Kidney epithelial cell (primary cell): ENCODE results near the gene CEBPZ. TPM values are rescaled to one million over a fixed set of nuclear protein-coding genes. Genes with fewer than 3 reads are reported as not detected.

Experiments used
- DNase-seq: peaks from one replicate; pipeline ENCODE4 v3.0.0-alpha.2; 2010; ENCODE audit warnings: low read depth
- H3K27me3 ChIP-seq: 2 replicates; pipeline ENCODE4 v1.6.0; 2011; ENCODE audit warnings: low read length; ENCODE audit not compliant: control insufficient read depth, insufficient read depth
- H3K36me3 ChIP-seq: 2 replicates; pipeline ENCODE4 v1.5.1; 2011; ENCODE audit warnings: low read length; ENCODE audit not compliant: control insufficient read depth, insufficient read depth
- H3K4me3 ChIP-seq: 2 replicates; pipeline ENCODE4 v1.5.1; 2011; ENCODE audit warnings: low read depth, mild to moderate bottlenecking, control low read depth, low read length
- total RNA-seq: library from RNA; depleted of rRNA; stranded (reverse); fragments of >200 nt; gene quantifications from 2 replicates; pipeline ENCODE4 v1.2.3, GENCODE V29; 2015
- TF ChIP-seq, protein P1 (sequence below): IDR thresholded peaks from 2 replicates; pipeline ENCODE4 v1.5.1; 2011; ENCODE audit warnings: mild to moderate bottlenecking, moderate library complexity, low read length, control low read depth, inconsistent platforms; ENCODE audit not compliant: insufficient read depth, poor library complexity, severe bottlenecking

Gene CEBPZ
- total RNA-seq, 1 donor from 2014 or later = 43.2 TPM

DNA sequence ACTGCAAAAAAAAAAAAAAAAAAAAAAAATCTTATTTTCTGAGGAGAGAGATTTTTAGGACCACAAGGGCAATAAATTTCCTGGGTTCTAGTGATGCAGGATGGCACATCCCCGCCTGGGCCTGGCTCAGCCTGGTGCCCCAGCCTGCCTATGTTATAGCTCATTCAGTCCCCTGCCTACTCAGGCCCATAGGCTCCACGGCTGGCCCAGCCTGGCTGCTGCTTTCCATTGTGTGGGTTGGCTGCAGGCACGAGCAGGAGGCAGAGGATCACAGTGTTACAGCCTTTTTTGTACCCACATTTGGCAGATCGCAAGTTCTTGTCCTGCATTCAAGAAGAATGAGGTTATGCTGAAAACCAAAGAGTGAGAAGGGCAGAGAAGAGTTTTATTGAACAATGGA lies 40.1 kb downstream of the CEBPZ start:
- H3K4me3 ChIP-seq = no peak overlapping the region
- no peak for DNase-seq
- H3K36me3 ChIP-seq = no peaks in the 10 kb centered on the region
- TF ChIP-seq, protein P1, sequence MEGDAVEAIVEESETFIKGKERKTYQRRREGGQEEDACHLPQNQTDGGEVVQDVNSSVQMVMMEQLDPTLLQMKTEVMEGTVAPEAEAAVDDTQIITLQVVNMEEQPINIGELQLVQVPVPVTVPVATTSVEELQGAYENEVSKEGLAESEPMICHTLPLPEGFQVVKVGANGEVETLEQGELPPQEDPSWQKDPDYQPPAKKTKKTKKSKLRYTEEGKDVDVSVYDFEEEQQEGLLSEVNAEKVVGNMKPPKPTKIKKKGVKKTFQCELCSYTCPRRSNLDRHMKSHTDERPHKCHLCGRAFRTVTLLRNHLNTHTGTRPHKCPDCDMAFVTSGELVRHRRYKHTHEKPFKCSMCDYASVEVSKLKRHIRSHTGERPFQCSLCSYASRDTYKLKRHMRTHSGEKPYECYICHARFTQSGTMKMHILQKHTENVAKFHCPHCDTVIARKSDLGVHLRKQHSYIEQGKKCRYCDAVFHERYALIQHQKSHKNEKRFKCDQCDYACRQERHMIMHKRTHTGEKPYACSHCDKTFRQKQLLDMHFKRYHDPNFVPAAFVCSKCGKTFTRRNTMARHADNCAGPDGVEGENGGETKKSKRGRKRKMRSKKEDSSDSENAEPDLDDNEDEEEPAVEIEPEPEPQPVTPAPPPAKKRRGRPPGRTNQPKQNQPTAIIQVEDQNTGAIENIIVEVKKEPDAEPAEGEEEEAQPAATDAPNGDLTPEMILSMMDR = no peak
- no peaks in the 10 kb centered on the region for H3K27me3 ChIP-seq

DNA sequence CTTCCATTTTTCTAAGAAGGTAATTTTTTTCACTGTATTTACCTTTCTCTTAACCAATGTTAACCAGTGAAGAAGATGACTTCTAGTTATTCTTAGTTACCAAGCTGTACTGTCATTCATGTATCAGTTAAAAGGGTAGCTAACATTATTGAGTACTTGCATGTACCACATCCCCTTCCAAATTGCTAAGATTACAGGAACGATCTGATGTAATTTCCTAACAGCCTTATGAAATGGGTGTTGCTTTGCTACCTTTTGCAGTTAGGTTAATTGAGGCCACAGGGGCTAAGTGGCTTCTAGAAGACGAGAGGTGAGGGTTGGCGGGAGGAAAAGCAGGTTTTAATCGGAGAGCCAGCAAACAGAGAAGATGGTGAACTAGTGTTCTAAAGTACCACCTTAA lies 41.1 kb downstream of the CEBPZ start:
- TF ChIP-seq, protein P1 = no peak
- no peaks in the 10 kb centered on the region for H3K36me3 ChIP-seq
- no peak for DNase-seq
- no peaks in the 10 kb centered on the region for H3K27me3 ChIP-seq
- no peak overlapping the region for H3K4me3 ChIP-seq

DNA sequence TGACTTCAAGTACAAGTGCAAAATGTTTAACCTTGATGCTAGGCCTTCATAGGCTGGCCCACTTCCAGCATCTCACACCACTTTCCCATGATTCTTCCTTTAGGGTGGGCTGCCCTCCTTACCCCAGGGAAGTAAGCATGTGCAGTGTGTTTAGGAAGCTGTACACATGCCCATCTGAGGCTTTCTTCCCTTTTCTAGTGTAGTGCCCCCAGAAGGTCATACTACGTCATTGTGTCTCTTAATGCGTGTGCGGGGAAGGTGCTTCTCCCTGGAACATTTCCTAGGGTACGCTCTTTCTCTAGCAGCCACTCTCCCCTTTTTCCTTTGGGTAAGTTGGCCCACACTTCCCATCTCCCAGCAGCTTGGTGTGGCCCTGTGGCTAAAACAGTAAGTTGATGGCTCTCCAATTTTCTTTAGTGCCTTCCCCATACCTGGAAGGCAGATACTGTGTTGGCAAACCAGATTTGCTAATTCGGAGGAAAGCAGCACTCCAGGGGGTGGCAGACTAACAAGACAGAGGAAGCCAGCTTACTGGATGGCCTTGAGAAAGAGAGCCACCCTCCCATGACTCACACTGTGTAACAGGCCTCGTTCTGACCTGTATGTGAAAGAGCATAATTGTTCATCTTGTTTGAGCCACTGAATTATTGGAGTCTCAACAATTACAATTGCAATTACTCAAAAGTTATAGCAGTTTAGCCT lies 41.8 kb downstream of the CEBPZ start:
- TF ChIP-seq, protein P1 = no peak
- no peak overlapping the region for H3K4me3 ChIP-seq
- H3K27me3 ChIP-seq = no peaks in the 10 kb centered on the region
- DNase-seq = peak; percentile 61
- no peaks in the 10 kb centered on the region for H3K36me3 ChIP-seq

DNA sequence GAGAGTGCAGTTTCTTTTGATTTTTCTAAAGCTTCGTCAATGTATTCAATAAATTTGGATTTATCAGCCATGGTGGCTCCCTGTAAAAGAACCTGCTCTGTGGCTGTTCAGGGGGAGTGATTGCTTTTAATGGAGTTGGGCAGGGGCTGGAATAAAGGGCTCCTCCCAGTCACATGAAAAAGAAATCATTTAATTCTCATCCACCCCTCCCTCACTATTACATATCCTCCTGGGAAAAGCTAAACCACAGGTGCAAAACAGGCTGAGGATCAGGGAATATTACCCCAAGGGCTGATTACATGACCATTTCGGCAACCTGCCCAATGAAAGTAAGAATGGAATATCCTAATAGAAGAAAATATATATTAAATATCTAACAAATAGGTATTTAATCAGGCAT lies 42.8 kb downstream of the CEBPZ start, which contains the start of gene SULT6B1:
SULT6B1 (minus strand) TSS at position 101 of the 400 bp plus-strand sequence; CDS start at position 71, 30 bp downstream.
- H3K36me3 ChIP-seq = no peaks in the 10 kb centered on the region
- DNase-seq = no peak
- H3K4me3 ChIP-seq = no peak within 1 kb of the TSS
- no peaks in the 10 kb centered on the region for H3K27me3 ChIP-seq
- TF ChIP-seq, protein P1 = no peak

DNA sequence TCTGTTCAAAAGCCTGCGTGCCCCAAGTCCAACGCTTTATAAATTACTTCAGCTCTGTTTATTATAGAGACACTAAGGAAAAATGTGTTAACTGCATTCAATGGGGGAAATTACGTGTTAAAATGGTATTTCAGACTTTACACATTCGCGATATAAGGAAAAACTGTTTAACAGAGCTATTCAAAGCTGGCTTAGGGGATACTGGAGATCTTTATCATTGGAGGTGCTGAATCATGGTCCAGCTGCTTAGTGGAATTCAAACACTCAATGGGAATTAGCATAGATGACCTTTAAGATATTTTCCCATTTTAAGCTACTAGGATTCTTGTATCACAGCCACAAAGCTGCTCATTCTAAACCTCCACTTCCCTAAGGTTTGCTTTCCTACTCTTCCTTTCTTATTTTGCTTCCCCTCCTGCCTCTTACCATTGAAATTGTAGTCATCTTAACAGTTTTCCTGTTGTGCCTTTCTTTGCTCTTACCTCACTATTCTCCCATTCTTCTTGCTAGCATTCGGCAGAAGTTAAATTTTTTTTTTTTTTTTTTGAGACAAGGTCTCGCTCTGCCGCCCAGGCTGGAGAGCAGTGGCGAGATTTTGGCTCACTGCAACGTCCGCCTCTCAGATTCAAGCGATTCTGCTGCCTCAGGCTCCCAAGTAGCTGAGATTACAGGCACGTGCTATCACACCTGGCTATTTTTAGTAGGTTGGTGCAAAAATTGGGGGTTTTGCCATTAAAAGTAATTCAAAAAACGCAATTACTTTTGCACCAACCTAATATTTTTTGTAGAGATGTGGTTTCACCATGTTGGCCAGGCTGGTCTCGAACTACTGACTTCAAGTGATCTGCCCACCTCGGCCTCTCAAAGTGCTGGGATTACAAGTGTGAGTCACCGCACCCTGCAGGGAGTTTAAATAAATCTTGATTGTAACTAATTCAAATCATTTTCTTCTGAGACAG lies 49.4 kb downstream of the CEBPZ start:
- Histone ChIP-seq H3K4me3 (no peak overlapping the region), H3K36me3 (no peaks in the 10 kb centered on the region), H3K27me3 (no peaks in the 10 kb centered on the region)
- TF ChIP-seq, protein P1 = no peak
- no peak for DNase-seq
